SK-N-SH (cell line): ENCODE results near the gene PARP1. TPM values are rescaled to one million over a fixed set of nuclear protein-coding genes. Genes with fewer than 3 reads are reported as not detected.

Source experiments
- CTCF ChIA-PET: fragments of 300-600, 350-600 bp; formaldehyde crosslinking; extraction: SDS; loops from one replicate; lab custom pipeline; 2021; lab: Yijun Ruan, JAX
- POLR2A ChIA-PET: fragments of 350-600 bp; sonication (Branson Sonifier 250); formaldehyde crosslinking; extraction: SDS; loops from one replicate; lab custom pipeline; 2020; ENCODE audit warnings: antibody characterized with exemption, inconsistent platforms; lab: Yijun Ruan, JAX
- DNase-seq: peaks from one replicate; pipeline ENCODE4 v3.0.0; 2012
- H2AFZ ChIP-seq: fragments of 200-600 bp; sonication (generic); 2 replicates; pipeline ENCODE4 v1.8.1; 2016; ENCODE audit warnings: antibody characterized with exemption, mild to moderate bottlenecking, low read depth
- H3F3A ChIP-seq: fragments of 200-600 bp; sonication (generic); replicated peaks from 2 replicates; pipeline ENCODE3; 2016; ENCODE audit warnings: antibody characterized with exemption, mild to moderate bottlenecking; ENCODE audit not compliant: insufficient read depth
- H3K27ac ChIP-seq, 2 experiments: fragments of 200-500 bp in 1 of 2; fragments of 200-600 bp in 1 of 2; sonication (Bioruptor generic) in 1 of 2; sonication (generic), shearing (Covaris generic) in 1 of 2; 2 replicates each; pipeline versions ENCODE4 v1.5.1 to v1.6.1; 2014 to 2016; ENCODE audit warnings: low read depth in 2 of 2, inconsistent platforms in 1 of 2, low read length in 1 of 2, mild to moderate bottlenecking in 1 of 2, mixed read lengths in 1 of 2
- H3K27me3 ChIP-seq: fragments of 200-600 bp; sonication (generic), shearing (Covaris generic); 2 replicates; pipeline ENCODE4 v1.6.1; 2016; ENCODE audit warnings: mixed run types; ENCODE audit not compliant: insufficient read depth
- H3K36me3 ChIP-seq, 2 experiments: fragments of 200-500 bp in 1 of 2; fragments of 200-600 bp in 1 of 2; sonication (Bioruptor generic) in 1 of 2; sonication (generic) in 1 of 2; replicated peaks in 1 of 2; 2 replicates each; pipeline versions ENCODE3 to v1.5.1; 2014 to 2016; ENCODE audit warnings: low read length in 1 of 2, mild to moderate bottlenecking in 1 of 2; ENCODE audit not compliant: insufficient read depth in 2 of 2, control insufficient read depth in 1 of 2
- H3K4me1 ChIP-seq, 2 experiments: fragments of 200-500 bp in 1 of 2; fragments of 200-600 bp in 1 of 2; sonication (Bioruptor generic) in 1 of 2; sonication (generic), shearing (Covaris generic) in 1 of 2; 2 replicates each; pipeline versions ENCODE4 v1.5.1 to v1.6.1; 2014 to 2016; ENCODE audit warnings: low read depth in 1 of 2, low read length in 1 of 2, mixed run types in 1 of 2; ENCODE audit not compliant: insufficient read depth in 2 of 2, control insufficient read depth in 1 of 2
- H3K4me2 ChIP-seq: fragments of 200-600 bp; sonication (generic), shearing (Covaris generic); 2 replicates; pipeline ENCODE4 v1.6.1; 2017; ENCODE audit warnings: mixed run types
- H3K4me3 ChIP-seq, 2 experiments: fragments of 200-500 bp in 1 of 2; fragments of 200-600 bp in 1 of 2; sonication (Bioruptor generic) in 1 of 2; sonication (generic), shearing (Covaris generic) in 1 of 2; 2 replicates each; pipeline versions ENCODE4 v1.5.1 to v1.8.1; 2014 to 2016; ENCODE audit warnings: low read depth in 2 of 2, inconsistent platforms in 1 of 2, low read length in 1 of 2, mild to moderate bottlenecking in 1 of 2, mixed read lengths in 1 of 2, moderate library complexity in 1 of 2
- H3K79me2 ChIP-seq: fragments of 200-600 bp; sonication (generic); 2 replicates; pipeline ENCODE4 v1.8.1; 2017; ENCODE audit warnings: mild to moderate bottlenecking; ENCODE audit not compliant: insufficient read depth
- H3K9ac ChIP-seq: fragments of 200-600 bp; sonication (generic); 2 replicates; pipeline ENCODE4 v1.6.1; 2017; ENCODE audit warnings: mixed run types
- H3K9me2 ChIP-seq: fragments of 200-600 bp; sonication (generic); 2 replicates; pipeline ENCODE4 v1.6.1; 2017; ENCODE audit warnings: mixed run types
- H3K9me3 ChIP-seq: fragments of 200-600 bp; sonication (generic); 2 replicates; pipeline ENCODE4 v1.6.1; 2017; ENCODE audit warnings: mixed run types, mild to moderate bottlenecking, moderate library complexity
- H4K20me1 ChIP-seq: fragments of 200-600 bp; sonication (generic); 2 replicates; pipeline ENCODE4 v1.6.1; 2017; ENCODE audit warnings: mild to moderate bottlenecking, mixed run types; ENCODE audit not compliant: insufficient read depth
- EP300 ChIP-seq, 2 experiments: IDR thresholded peaks; 2 replicates each; pipeline versions ENCODE4 v1.4.0 to v1.6.1; 2012; ENCODE audit warnings: borderline replicate concordance in 1 of 2, low read depth in 1 of 2, low read length in 1 of 2
- EZH2phosphoT487 ChIP-seq: fragments of 200-600 bp; sonication (generic); IDR thresholded peaks from 2 replicates; pipeline ENCODE4 v1.6.1; 2017; ENCODE audit warnings: low read depth, mixed run types, mild to moderate bottlenecking, antibody characterized with exemption, moderate library complexity, borderline replicate concordance
- GABPA ChIP-seq: IDR thresholded peaks from 2 replicates; pipeline ENCODE4 v1.4.0; 2012; ENCODE audit warnings: low read depth, mild to moderate bottlenecking
- IRF3 ChIP-seq: fragments of 150-350 bp; IDR thresholded peaks from 2 replicates; pipeline ENCODE4 v1.6.1; 2016; ENCODE audit warnings: mild to moderate bottlenecking, low read depth, low read length
- JUND ChIP-seq: IDR thresholded peaks from 2 replicates; pipeline ENCODE4 v1.4.0; 2012
- MXI1 ChIP-seq: IDR thresholded peaks from 2 replicates; pipeline ENCODE4 v1.6.1; 2012; ENCODE audit warnings: mild to moderate bottlenecking, low read depth, low read length, improper control_type of control experiment
- RAD21 ChIP-seq: IDR thresholded peaks from 2 replicates; pipeline ENCODE4 v1.6.1; 2012; ENCODE audit warnings: mild to moderate bottlenecking, low read length
- RCOR1 ChIP-seq: fragments of 150-350 bp; IDR thresholded peaks from 2 replicates; pipeline ENCODE4 v1.6.1; 2017; ENCODE audit warnings: antibody characterized with exemption, low read length
- TCF12 ChIP-seq: IDR thresholded peaks from 2 replicates; pipeline ENCODE4 v1.4.0; 2012
- USF1 ChIP-seq: IDR thresholded peaks from 2 replicates; pipeline ENCODE4 v1.4.0; 2012; ENCODE audit warnings: low read depth, borderline replicate concordance
- YY1 ChIP-seq: IDR thresholded peaks from 2 replicates; pipeline ENCODE4 v1.4.0; 2012; ENCODE audit warnings: low read depth, mild to moderate bottlenecking
- WGBS: methylation state at CpG from one replicate; pipeline ENCODE4 v1.1.6; 2017; ENCODE audit warnings: low lambda C conversion rate; 5-methylcytosine and 5-hydroxymethylcytosine counted together
- polyA plus RNA-seq, 3 experiments: library from polyadenylated mRNA; depleted of rRNA; stranded (reverse); fragments of >200 nt; gene quantifications; 2 replicates each; pipeline ENCODE4 v1.2.3, GENCODE V29; 2012
- TF ChIP-seq, protein P1 (sequence below): IDR thresholded peaks from 2 replicates; pipeline ENCODE4 v1.6.1; 2012; ENCODE audit warnings: mild to moderate bottlenecking, low read depth, low read length, moderate library complexity
- TF ChIP-seq, protein P2 (sequence below): fragments of 150-350 bp; IDR thresholded peaks from 2 replicates; pipeline ENCODE4 v1.6.1; 2017; ENCODE audit warnings: antibody characterized with exemption, low read length, low read depth, borderline replicate concordance
- TF ChIP-seq, protein P3 (sequence below): fragments of 200-600 bp; sonication (generic); IDR thresholded peaks from 2 replicates; pipeline ENCODE4 v1.6.1; 2017; ENCODE audit warnings: antibody characterized with exemption, mild to moderate bottlenecking, moderate library complexity

Gene PARP1
- polyA plus RNA-seq, 1 of the 3 experiments (the other 2 are of a cell fraction) = 239 TPM

DNA sequence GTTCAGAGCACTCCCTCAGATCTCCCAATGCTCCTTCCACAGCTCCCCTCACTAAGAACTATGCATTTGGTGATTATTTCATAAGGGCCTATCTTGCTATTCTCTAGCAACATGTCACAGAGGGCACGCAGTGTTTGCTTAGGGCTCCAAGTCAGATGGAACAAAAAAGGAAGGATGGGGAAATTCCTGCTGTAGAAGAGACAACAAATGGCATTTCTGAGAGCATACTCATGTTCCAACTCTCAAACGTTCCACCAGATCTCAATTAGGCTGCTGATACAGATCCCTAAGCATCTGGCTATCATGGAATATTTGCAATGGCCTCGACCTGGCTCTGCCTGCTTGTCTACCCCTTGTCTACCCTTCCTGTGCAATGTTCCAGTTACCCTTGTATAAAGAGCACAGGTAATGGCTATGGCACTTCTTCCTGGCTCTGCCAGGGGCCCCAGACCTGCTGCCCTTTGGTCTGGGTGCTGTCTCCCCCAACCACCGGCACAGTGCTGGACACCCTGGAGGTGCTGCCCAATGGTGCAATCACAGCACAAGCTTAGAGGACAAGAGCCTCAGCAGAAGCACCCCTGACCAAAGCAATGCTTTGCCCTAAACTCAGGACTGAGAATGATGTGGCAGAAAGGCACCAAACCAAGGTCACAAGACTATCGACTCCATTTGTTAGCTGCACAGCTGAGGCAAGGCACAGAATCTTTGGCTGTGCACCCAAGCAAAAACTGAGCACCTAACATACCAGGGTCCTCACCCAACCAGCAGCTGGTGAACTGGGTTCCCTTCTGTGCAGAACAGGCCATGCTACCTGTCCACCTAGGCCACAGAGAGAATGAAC lies 3.6 kb downstream of the PARP1 start:
- peaks cover 5% of the 10 kb centered on the region for H3F3A ChIP-seq
- no peak overlapping the region for H2AFZ ChIP-seq
- no peaks in the 10 kb centered on the region for H3K9me2 ChIP-seq
- ChIA-PET POLR2A (no interaction called here), CTCF (interaction anchor here (0.6 to 2.7 kb wide), 14 partner anchors 9 to 565 kb away, joined by 3 to 10 read pairs (median 3); no protein-coding TSS in a partner anchor)
- H3K9ac ChIP-seq = no peak overlapping the region
- H3K36me3 ChIP-seq = peaks cover 16 to 24% of the 10 kb centered on the region in 2 experiments
- H3K4me3 ChIP-seq = no peak overlapping the region
- DNase-seq = peak; percentile 38
- TF ChIP-seq JUND (no peak), RCOR1 (peak; percentile 55; the same call in 1 of the 2 replicates)
- TF ChIP-seq, protein P1, sequence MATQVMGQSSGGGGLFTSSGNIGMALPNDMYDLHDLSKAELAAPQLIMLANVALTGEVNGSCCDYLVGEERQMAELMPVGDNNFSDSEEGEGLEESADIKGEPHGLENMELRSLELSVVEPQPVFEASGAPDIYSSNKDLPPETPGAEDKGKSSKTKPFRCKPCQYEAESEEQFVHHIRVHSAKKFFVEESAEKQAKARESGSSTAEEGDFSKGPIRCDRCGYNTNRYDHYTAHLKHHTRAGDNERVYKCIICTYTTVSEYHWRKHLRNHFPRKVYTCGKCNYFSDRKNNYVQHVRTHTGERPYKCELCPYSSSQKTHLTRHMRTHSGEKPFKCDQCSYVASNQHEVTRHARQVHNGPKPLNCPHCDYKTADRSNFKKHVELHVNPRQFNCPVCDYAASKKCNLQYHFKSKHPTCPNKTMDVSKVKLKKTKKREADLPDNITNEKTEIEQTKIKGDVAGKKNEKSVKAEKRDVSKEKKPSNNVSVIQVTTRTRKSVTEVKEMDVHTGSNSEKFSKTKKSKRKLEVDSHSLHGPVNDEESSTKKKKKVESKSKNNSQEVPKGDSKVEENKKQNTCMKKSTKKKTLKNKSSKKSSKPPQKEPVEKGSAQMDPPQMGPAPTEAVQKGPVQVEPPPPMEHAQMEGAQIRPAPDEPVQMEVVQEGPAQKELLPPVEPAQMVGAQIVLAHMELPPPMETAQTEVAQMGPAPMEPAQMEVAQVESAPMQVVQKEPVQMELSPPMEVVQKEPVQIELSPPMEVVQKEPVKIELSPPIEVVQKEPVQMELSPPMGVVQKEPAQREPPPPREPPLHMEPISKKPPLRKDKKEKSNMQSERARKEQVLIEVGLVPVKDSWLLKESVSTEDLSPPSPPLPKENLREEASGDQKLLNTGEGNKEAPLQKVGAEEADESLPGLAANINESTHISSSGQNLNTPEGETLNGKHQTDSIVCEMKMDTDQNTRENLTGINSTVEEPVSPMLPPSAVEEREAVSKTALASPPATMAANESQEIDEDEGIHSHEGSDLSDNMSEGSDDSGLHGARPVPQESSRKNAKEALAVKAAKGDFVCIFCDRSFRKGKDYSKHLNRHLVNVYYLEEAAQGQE = no peak
- H3K9me3 ChIP-seq = no peaks in the 10 kb centered on the region
- peaks cover 76% of the 10 kb centered on the region for H3K79me2 ChIP-seq
- peaks cover 41% of the 10 kb centered on the region for H4K20me1 ChIP-seq
- no peaks in the 10 kb centered on the region for H3K27me3 ChIP-seq
- H3K27ac ChIP-seq = no peak overlapping the region
- H3K4me2 ChIP-seq = peak overlapping the region; percentile 24; the same call in 1 of the 2 replicates
- H3K4me1 ChIP-seq = peaks cover 21 to 29% of the 10 kb centered on the region in 2 experiments; a peak in 3 of 4 replicates
- WGBS = 53% methylated on average over 4 of the region's 5 CpGs

DNA sequence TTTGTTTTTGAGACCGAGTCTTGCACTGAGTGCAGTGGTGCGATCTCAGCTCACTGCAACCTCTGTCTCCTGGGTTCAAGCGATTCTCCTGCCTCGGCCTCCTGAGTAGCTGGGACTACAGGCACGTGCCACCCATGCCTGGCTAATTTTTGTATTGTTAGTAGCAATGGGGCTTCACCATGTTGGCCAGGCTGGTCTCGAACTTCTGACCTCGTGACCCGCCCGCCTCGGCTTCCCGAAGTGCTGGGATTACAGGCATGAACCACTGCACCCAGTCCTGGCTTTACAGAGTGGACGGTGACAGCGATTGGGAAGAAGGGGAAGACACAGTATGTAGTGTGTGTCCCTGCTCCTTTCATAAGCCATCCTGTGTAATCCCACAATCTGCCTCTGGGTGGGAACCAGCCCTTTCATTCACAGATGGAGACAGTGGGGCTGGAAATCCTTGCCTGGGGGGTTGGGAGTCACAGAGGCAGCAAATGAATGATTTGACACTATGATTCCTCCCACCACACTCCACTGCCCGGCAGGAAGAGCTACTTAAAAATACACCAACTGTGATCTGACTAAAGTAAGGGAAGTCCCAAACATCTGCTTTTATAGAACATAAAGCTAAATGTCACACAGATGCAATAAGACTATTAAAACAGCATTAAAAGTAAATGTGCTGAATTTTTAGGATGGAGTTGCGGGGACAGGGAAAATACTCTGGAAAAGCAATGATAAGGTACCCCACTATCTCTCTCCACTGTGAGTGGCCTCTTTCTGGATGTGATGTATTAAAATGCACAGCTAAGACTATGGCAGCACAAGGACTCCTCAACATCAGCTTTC lies 4.5 kb downstream of the PARP1 start:
- H3K9ac ChIP-seq = no peak overlapping the region
- no peaks in the 10 kb centered on the region for H3K9me3 ChIP-seq
- H3K36me3 ChIP-seq = peaks cover 16 to 24% of the 10 kb centered on the region in 2 experiments
- peaks cover 77% of the 10 kb centered on the region for H3K79me2 ChIP-seq
- ChIA-PET POLR2A (no interaction called here), CTCF (interaction anchor here (0.6 to 2.7 kb wide), 14 partner anchors 10 to 565 kb away, joined by 3 to 10 read pairs (median 3); no protein-coding TSS in a partner anchor)
- peak; percentile 60 for DNase-seq
- no peak overlapping the region for H3K4me3 ChIP-seq
- H4K20me1 ChIP-seq = peaks cover 41% of the 10 kb centered on the region
- no peaks in the 10 kb centered on the region for H3K27me3 ChIP-seq
- H3K4me1 ChIP-seq = peaks cover 21 to 29% of the 10 kb centered on the region in 2 experiments; a peak in 3 of 4 replicates
- H3F3A ChIP-seq = peaks cover 5% of the 10 kb centered on the region
- no peak overlapping the region for H3K27ac ChIP-seq
- H2AFZ ChIP-seq = no peak overlapping the region; the same call in 1 of the 2 replicates
- H3K4me2 ChIP-seq = 0 out of 2 replicates have a peak overlapping the region, but pooled peaks have one; percentile 19
- no peaks in the 10 kb centered on the region for H3K9me2 ChIP-seq
- 89% methylated on average over 13 of the region's 15 CpGs for WGBS
- TF ChIP-seq, protein P2, sequence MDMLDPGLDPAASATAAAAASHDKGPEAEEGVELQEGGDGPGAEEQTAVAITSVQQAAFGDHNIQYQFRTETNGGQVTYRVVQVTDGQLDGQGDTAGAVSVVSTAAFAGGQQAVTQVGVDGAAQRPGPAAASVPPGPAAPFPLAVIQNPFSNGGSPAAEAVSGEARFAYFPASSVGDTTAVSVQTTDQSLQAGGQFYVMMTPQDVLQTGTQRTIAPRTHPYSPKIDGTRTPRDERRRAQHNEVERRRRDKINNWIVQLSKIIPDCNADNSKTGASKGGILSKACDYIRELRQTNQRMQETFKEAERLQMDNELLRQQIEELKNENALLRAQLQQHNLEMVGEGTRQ = no peak
- TF ChIP-seq EP300 (IDR thresholded peaks at IDR 0.05; ENCODE audit: borderline replicate concordance in 1 of 2, low read depth in 1 of 2, low read length in 1 of 2) = no peak
- TF ChIP-seq JUND = no peak
- TF ChIP-seq RAD21 = peak; percentile 15; the same call in 1 of the 2 replicates
- no peak for TF ChIP-seq GABPA
- TF ChIP-seq, protein P3, sequence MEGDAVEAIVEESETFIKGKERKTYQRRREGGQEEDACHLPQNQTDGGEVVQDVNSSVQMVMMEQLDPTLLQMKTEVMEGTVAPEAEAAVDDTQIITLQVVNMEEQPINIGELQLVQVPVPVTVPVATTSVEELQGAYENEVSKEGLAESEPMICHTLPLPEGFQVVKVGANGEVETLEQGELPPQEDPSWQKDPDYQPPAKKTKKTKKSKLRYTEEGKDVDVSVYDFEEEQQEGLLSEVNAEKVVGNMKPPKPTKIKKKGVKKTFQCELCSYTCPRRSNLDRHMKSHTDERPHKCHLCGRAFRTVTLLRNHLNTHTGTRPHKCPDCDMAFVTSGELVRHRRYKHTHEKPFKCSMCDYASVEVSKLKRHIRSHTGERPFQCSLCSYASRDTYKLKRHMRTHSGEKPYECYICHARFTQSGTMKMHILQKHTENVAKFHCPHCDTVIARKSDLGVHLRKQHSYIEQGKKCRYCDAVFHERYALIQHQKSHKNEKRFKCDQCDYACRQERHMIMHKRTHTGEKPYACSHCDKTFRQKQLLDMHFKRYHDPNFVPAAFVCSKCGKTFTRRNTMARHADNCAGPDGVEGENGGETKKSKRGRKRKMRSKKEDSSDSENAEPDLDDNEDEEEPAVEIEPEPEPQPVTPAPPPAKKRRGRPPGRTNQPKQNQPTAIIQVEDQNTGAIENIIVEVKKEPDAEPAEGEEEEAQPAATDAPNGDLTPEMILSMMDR = peak; percentile 34; the same call in 1 of the 2 replicates
- TF ChIP-seq TCF12 = no peak
- TF ChIP-seq MXI1 = no peak
- no peak for TF ChIP-seq IRF3
- TF ChIP-seq YY1 = no peak
- TF ChIP-seq RCOR1 = no peak
- no peak for TF ChIP-seq EZH2phosphoT487
- no peak for TF ChIP-seq USF1
